HCT116 (cell line): Measurements from ENCODE around the gene BNC2. TPM values are rescaled to one million over a fixed set of nuclear protein-coding genes. Genes with fewer than 3 reads are reported as not detected.

Source experiments
- ATAC-seq: fragments of 200-7000 bp; cut with Tn5 transposase; 2 replicates; pipeline ENCODE4 v1.9.1; 2020; ENCODE audit warnings: mild to moderate bottlenecking, moderate library complexity
- BruUV-seq: library from RNA; stranded (reverse); fragments of 400-500 nt; replicated peaks from 2 replicates; lab custom pipeline; 2021; lab: Mats Ljungman, UMichigan
- CTCF ChIA-PET: fragments of 300-600 bp; sonication (Branson Sonifier 250); formaldehyde crosslinking; loops from one replicate; lab custom pipeline; 2021; ENCODE audit warnings: antibody characterized with exemption; lab: Charles Lee
- POLR2A ChIA-PET: fragments of 300-600, 350-600 bp; sonication (Branson Sonifier 250); formaldehyde crosslinking; loops from one replicate; lab custom pipeline; 2021; ENCODE audit warnings: antibody characterized with exemption; lab: Charles Lee
- RAD21 ChIA-PET, 2 experiments: fragments of 300-600 bp; sonication (Branson Sonifier 250); formaldehyde crosslinking; loops; one replicate each; lab custom pipeline; 2023; ENCODE audit warnings: low total read pairs in 2 of 2; ENCODE audit not compliant: uncharacterized antibody in 2 of 2, unreplicated experiment in 2 of 2, low non-redundant PET in 1 of 2; lab: Charles Lee
- DNase-seq: peaks from one replicate; pipeline ENCODE4 v3.0.0-alpha.2; 2010; ENCODE audit warnings: low read depth, low spot score
- H2AFZ ChIP-seq: fragments of 200-600 bp; shearing (Covaris generic), sonication (generic); 2 replicates; pipeline ENCODE4 v1.6.1; 2017; ENCODE audit warnings: low read depth, mixed run types, mixed read lengths, antibody characterized with exemption, low read length; ENCODE audit not compliant: poor library complexity, severe bottlenecking
- H3K27ac ChIP-seq: 2 replicates; pipeline ENCODE4 v1.5.1; 2012; ENCODE audit warnings: low read depth, low read length
- H3K27me3 ChIP-seq: fragments of 200-600 bp; sonication (generic); 2 replicates; pipeline ENCODE4 v1.6.1; 2016; ENCODE audit warnings: mixed run types, low read length, mixed read lengths; ENCODE audit not compliant: insufficient read depth
- H3K36me3 ChIP-seq, 2 experiments: fragments of 200-500 bp in 1 of 2; fragments of 200-600 bp in 1 of 2; sonication (Bioruptor generic) in 1 of 2; sonication (generic) in 1 of 2; 2 replicates each; pipeline versions ENCODE4 v1.5.1 to v1.6.1; 2014 to 2016; ENCODE audit warnings: low read length in 2 of 2, inconsistent platforms in 1 of 2, mixed read lengths in 1 of 2, mixed run types in 1 of 2; ENCODE audit not compliant: insufficient read depth in 2 of 2, control insufficient read depth in 1 of 2
- H3K4me1 ChIP-seq, 2 experiments: fragments of 200-600 bp in 1 of 2; sonication (generic) in 1 of 2; 2 replicates each; pipeline versions ENCODE4 v1.5.1 to v1.6.1; 2012 to 2017; ENCODE audit warnings: low read length in 2 of 2, inconsistent platforms in 1 of 2, mild to moderate bottlenecking in 1 of 2, mixed read lengths in 1 of 2, mixed run types in 1 of 2, moderate library complexity in 1 of 2; ENCODE audit not compliant: insufficient read depth in 2 of 2, control insufficient read depth in 1 of 2
- H3K4me2 ChIP-seq: fragments of 200-600 bp; sonication (generic); 2 replicates; pipeline ENCODE4 v1.6.1; 2017; ENCODE audit warnings: mixed run types, low read length, mixed read lengths
- H3K4me3 ChIP-seq, 2 experiments: fragments of 200-600 bp in 1 of 2; sonication (generic) in 1 of 2; replicated peaks in 1 of 2; 2 replicates each; pipeline ENCODE4 v1.5.1; 2011 to 2016; ENCODE audit warnings: low read length in 2 of 2, control low read depth in 1 of 2, low read depth in 1 of 2, mild to moderate bottlenecking in 1 of 2, mixed read lengths in 1 of 2, mixed run types in 1 of 2
- H3K79me2 ChIP-seq: fragments of 200-600 bp; sonication (generic); 2 replicates; pipeline ENCODE4 v1.6.1; 2017; ENCODE audit warnings: mild to moderate bottlenecking, mixed run types, low read length, moderate library complexity, mixed read lengths; ENCODE audit not compliant: insufficient read depth
- H3K9ac ChIP-seq: fragments of 200-600 bp; sonication (generic); 2 replicates; pipeline ENCODE4 v1.6.1; 2016; ENCODE audit warnings: low read length, mixed read lengths
- H3K9me2 ChIP-seq: fragments of 200-600 bp; sonication (generic), shearing (Covaris generic); 2 replicates; pipeline ENCODE4 v1.6.1; 2017; ENCODE audit warnings: mixed run types, mild to moderate bottlenecking, moderate library complexity; ENCODE audit not compliant: insufficient read depth
- H3K9me3 ChIP-seq, 2 experiments: fragments of 200-500 bp in 1 of 2; fragments of 200-600 bp in 1 of 2; sonication (Bioruptor generic) in 1 of 2; sonication (generic) in 1 of 2; 2 replicates each; pipeline ENCODE4 v1.6.1; 2014 to 2017; ENCODE audit warnings: low read length in 2 of 2, mixed read lengths in 2 of 2, inconsistent platforms in 1 of 2, low read depth in 1 of 2, mild to moderate bottlenecking in 1 of 2, mixed run types in 1 of 2, moderate library complexity in 1 of 2; ENCODE audit not compliant: control insufficient read depth in 1 of 2, insufficient read depth in 1 of 2
- H4K20me1 ChIP-seq: fragments of 200-600 bp; sonication (generic), shearing (Covaris generic); 2 replicates; pipeline ENCODE4 v1.6.1; 2017; ENCODE audit warnings: mixed run types, mild to moderate bottlenecking, moderate library complexity; ENCODE audit not compliant: insufficient read depth
- ATF3 ChIP-seq: IDR thresholded peaks from 2 replicates; pipeline ENCODE4 v1.6.1; 2012
- CTCF ChIP-seq, 3 experiments: fragments of 200-600 bp in 1 of 3; sonication (generic) in 1 of 3; IDR thresholded peaks in 2 of 3; conservative IDR thresholded peaks in 1 of 3; 2 replicates each; pipeline ENCODE4 v1.5.1; 2012 to 2017; ENCODE audit warnings: low read depth in 2 of 3, low read length in 2 of 3, antibody characterized with exemption in 1 of 3, borderline replicate concordance in 1 of 3, control low read depth in 1 of 3, mild to moderate bottlenecking in 1 of 3, mixed read lengths in 1 of 3, mixed run types in 1 of 3, moderate library complexity in 1 of 3; ENCODE audit not compliant: insufficient read depth in 1 of 3
- EGR1 ChIP-seq: IDR thresholded peaks from 2 replicates; pipeline ENCODE4 v1.6.1; 2012; ENCODE audit warnings: low read depth
- ELF1 ChIP-seq: IDR thresholded peaks from 2 replicates; pipeline ENCODE4 v1.6.1; 2012; ENCODE audit warnings: low read depth, borderline replicate concordance
- EZH2 ChIP-seq: fragments of 200-600 bp; sonication (generic); IDR thresholded peaks from 2 replicates; pipeline ENCODE4 v1.6.1; 2017; ENCODE audit warnings: antibody characterized with exemption, mixed run types
- SIN3A ChIP-seq: IDR thresholded peaks from 2 replicates; pipeline ENCODE4 v1.6.1; 2012; ENCODE audit warnings: low read depth
- SRF ChIP-seq: IDR thresholded peaks from 2 replicates; pipeline ENCODE4 v1.6.1; 2012; ENCODE audit warnings: low read depth
- TCF7L2 ChIP-seq: IDR thresholded peaks from 2 replicates; pipeline ENCODE4 v1.7.0; 2011; ENCODE audit warnings: borderline replicate concordance, inconsistent platforms; ENCODE audit not compliant: insufficient read depth, insufficient read length; ENCODE audit errors: extremely low read depth
- ZFX ChIP-seq: fragments of 450-650 bp; IDR thresholded peaks from 2 replicates; pipeline ENCODE4 v1.6.1; 2017
- intact Hi-C: fragments of 100-400 bp; cut with micrococcal nuclease; formaldehyde crosslinking; loops from 2 replicates; pipeline ENCODE4 v1.10.0; 2022
- total RNA-seq: library from RNA; stranded (reverse); gene quantifications from one replicate; pipeline ENCODE4 v1.2.1, GENCODE V29; 2021; ENCODE audit not compliant: unreplicated experiment
- TF ChIP-seq, protein P1 (sequence below): IDR thresholded peaks from 2 replicates; pipeline ENCODE4 v1.6.1; 2012; ENCODE audit warnings: low read depth

Gene BNC2
- total RNA-seq, 1 experiment from 2014 or later = 0.37 TPM

DNA sequence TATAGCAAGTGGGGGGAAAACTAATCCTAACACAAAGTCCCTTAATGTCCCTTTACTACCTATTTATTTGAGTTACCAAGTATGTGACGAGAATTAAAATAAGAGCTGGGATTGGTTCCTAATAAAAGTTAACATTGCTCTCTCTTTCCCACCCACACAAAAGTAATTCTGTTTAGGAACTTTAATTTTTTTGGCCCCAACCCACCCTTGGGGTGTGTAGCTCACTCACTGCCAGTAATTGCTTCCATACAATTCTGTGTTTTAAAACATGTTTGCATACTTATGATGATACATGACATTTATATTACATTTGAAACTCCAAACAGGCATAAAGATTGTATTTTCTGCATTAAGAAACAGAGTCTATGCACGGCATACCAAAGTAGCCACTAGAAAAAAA is 106.5 kb downstream of the BNC2 start (continued):
- TF ChIP-seq TCF7L2 (no peak), ZFX (no peak)

DNA sequence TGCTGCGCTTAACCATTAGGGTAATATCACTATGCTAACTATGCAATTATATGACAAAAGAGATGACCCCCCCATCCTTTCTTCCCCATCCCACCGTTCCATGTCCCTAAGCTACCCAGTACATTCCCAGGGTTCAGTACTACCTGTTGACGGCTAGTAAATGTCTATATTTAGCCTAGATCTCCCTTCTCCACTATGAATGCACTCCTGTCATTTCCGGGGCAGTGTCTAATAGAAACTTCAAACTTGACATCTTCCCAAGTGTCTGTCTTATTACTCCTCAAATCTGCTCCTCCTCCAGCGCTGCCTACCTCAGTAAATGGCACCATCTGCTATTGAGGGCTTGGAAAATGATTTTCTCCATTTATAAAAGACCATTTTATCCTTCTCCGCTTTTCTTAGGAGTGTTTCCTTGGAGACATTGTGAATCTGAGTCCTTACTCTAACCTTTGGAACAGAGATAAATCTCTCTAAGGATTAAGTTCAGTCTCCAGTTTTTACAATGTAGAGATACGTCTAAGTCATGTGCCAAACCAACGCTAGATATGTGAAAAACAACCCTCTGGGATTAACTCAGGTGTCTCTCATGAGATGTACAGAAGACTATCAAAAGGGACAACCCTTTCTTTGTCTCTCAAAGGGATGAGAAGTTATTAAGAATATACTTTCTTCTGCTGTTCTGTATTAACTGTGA is 114.9 kb downstream of the BNC2 start:
- TF ChIP-seq EGR1 = no peak
- no peak for TF ChIP-seq ATF3
- TF ChIP-seq, protein P1, sequence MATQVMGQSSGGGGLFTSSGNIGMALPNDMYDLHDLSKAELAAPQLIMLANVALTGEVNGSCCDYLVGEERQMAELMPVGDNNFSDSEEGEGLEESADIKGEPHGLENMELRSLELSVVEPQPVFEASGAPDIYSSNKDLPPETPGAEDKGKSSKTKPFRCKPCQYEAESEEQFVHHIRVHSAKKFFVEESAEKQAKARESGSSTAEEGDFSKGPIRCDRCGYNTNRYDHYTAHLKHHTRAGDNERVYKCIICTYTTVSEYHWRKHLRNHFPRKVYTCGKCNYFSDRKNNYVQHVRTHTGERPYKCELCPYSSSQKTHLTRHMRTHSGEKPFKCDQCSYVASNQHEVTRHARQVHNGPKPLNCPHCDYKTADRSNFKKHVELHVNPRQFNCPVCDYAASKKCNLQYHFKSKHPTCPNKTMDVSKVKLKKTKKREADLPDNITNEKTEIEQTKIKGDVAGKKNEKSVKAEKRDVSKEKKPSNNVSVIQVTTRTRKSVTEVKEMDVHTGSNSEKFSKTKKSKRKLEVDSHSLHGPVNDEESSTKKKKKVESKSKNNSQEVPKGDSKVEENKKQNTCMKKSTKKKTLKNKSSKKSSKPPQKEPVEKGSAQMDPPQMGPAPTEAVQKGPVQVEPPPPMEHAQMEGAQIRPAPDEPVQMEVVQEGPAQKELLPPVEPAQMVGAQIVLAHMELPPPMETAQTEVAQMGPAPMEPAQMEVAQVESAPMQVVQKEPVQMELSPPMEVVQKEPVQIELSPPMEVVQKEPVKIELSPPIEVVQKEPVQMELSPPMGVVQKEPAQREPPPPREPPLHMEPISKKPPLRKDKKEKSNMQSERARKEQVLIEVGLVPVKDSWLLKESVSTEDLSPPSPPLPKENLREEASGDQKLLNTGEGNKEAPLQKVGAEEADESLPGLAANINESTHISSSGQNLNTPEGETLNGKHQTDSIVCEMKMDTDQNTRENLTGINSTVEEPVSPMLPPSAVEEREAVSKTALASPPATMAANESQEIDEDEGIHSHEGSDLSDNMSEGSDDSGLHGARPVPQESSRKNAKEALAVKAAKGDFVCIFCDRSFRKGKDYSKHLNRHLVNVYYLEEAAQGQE = no peak
- no peak for TF ChIP-seq SRF
- no peak for TF ChIP-seq ELF1
- TF ChIP-seq SIN3A = no peak
- no peak for TF ChIP-seq CTCF (IDR thresholded peaks at IDR 0.05 in 2 of 3, conservative IDR thresholded peaks at IDR 0.05 in 1 of 3; ENCODE audit: borderline replicate concordance in 1 of 3, insufficient read depth in 1 of 3, low read depth in 2 of 3, low read length in 2 of 3)
- no peak for TF ChIP-seq EZH2
- TF ChIP-seq, all 23 proteins: peak for 0
- no peaks in the 10 kb centered on the region for H4K20me1 ChIP-seq
- RAD21 ChIA-PET = no interaction called here
- H3K4me1 ChIP-seq = no peaks in the 10 kb centered on the region
- no peak for DNase-seq
- no peaks in the 10 kb centered on the region for H3K9me3 ChIP-seq
- CTCF ChIA-PET = no interaction called here
- H3K36me3 ChIP-seq = no peaks in the 10 kb centered on the region
- no peak overlapping the region for H3K4me2 ChIP-seq
- BruUV-seq = no TSS peak
- intact Hi-C loops = no loop called here
- H3K9ac ChIP-seq = no peak overlapping the region
- no peak overlapping the region for H3K27ac ChIP-seq
- no peak for ATAC-seq
- H3K79me2 ChIP-seq = no peaks in the 10 kb centered on the region
- H3K9me2 ChIP-seq = no peaks in the 10 kb centered on the region
- POLR2A ChIA-PET = no interaction called here
- no peaks in the 10 kb centered on the region for H3K27me3 ChIP-seq
- H3K4me3 ChIP-seq = no peak overlapping the region
- no peak overlapping the region for H2AFZ ChIP-seq
